GM18870 (cell line): ENCODE data around the gene GALE.

ENCODE experiments used
- ATAC-seq: cut with Tn5 transposase; IDR thresholded peaks from one replicate; pipeline ENCODE4 v1.9.1; 2021; ENCODE audit warnings: moderate library complexity; ENCODE audit not compliant: unreplicated experiment

Gene GALE

GRCh38 chr1:23756676-23757075 is 43.9 kb downstream of the GALE start:
- ATAC-seq, result no peak

GRCh38 chr1:23752909-23753308 is 47.6 kb downstream of the GALE start:
- ATAC-seq, result no peak

GRCh38 chr1:23751815-23752200 is 48.7 kb downstream of the GALE start:
- ATAC-seq, result no peak

- ATAC-seq, result no peak
Measured at GRCh38 chr1:23751050-23751814, 49.3 kb downstream of the GALE start.

- no peak for ATAC-seq
Measured at GRCh38 chr1:23748016-23748415, 52.5 kb downstream of the GALE start.
